GM06990 (cell line): ENCODE data around the gene PRKG1.

ENCODE experiments used
- DNase-seq: peaks from one replicate; pipeline ENCODE4 v3.0.0-alpha.2; 2011; ENCODE audit not compliant: insufficient read length; ENCODE audit errors: extremely low read depth
- H3K27me3 ChIP-seq: replicated peaks from 2 replicates; pipeline ENCODE4 v1.6.0; 2011; ENCODE audit warnings: low read length; ENCODE audit not compliant: control insufficient read depth, insufficient read depth
- H3K36me3 ChIP-seq: 2 replicates; pipeline ENCODE4 v1.5.1; 2011; ENCODE audit warnings: low read length; ENCODE audit not compliant: control insufficient read depth, insufficient read depth
- H3K4me3 ChIP-seq: replicated peaks from 2 replicates; pipeline ENCODE4 v1.5.1; 2011; ENCODE audit warnings: low read depth, mild to moderate bottlenecking, control low read depth, low read length
- CTCF ChIP-seq: IDR thresholded peaks from 2 replicates; pipeline ENCODE4 v1.5.1; 2011; ENCODE audit warnings: low read length, control low read depth, mild to moderate bottlenecking, inconsistent platforms; ENCODE audit not compliant: insufficient read depth, poor library complexity, severe bottlenecking

PRKG1 gene

GRCh38 chr10:51608211-51608610, 533.9 kb downstream of the PRKG1 start:
- no peaks in the 10 kb centered on the region for H3K36me3 ChIP-seq
- H3K27me3 ChIP-seq, result no peaks in the 10 kb centered on the region
- no peak overlapping the region for H3K4me3 ChIP-seq
- DNase-seq, result no peak
- TF ChIP-seq CTCF, result no peak

- TF ChIP-seq CTCF, result no peak
- no peaks in the 10 kb centered on the region for H3K27me3 ChIP-seq
- H3K36me3 ChIP-seq, result no peaks in the 10 kb centered on the region
- no peak for DNase-seq
- H3K4me3 ChIP-seq, result no peak overlapping the region
These were observed 541.5 kb downstream of the PRKG1 start for GRCh38 chr10:51615764-51616298.

DNA sequence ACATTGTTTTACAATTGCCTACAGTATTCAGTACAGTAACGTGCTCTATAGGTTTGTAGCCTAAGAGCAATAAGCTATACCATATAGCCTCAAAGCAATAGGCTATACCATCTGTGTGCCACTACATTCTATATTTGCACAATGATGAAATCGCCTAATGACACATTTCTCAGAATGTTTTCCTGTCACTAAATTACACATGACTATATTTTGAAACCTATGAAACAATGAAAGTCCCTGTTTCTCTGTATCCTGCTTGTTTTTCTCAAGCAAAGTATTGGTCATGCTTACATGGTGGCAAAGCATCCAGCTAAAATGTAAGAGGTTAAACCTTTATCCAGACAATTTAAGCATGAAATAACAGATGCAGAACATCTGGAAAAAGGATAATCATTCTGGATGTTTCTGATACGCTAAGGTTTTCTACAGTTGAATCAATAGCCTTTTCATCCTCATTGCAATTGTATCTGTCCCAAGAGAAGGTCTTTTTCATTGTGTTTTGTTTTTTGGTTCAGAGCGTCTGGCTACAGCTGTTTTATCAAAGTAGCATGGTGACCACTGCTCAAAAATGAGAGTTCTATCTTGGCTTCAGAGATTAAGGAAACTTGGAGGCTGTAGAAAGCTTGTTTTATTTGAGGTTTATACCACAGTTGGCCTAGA, 543.4 kb downstream of the PRKG1 start:
- H3K4me3 ChIP-seq, result no peak overlapping the region
- H3K36me3 ChIP-seq, result no peaks in the 10 kb centered on the region
- DNase-seq, result no peak
- TF ChIP-seq CTCF, result no peak
- H3K27me3 ChIP-seq, result no peaks in the 10 kb centered on the region

GRCh38 chr10:51619365-51619764, 545.1 kb downstream of the PRKG1 start:
- DNase-seq, result no peak

DNA sequence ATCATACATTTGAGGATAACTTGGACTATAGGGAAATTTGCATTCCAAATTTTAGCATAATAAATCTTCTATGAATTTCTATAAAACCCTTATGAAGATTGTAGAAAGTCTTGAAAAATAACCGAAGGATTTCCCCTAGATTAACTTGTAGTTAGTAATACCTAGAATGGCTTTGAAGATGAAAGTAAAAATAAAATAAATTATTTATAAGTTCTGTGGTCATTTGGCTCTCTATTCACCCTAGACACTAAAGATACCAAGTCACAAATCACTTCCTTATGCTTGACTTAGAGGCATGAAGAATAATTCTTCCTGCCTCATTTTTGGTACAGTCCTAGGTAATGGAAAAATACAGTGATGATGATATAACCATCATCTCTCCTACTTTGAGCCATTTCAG, 545.8 kb downstream of the PRKG1 start:
- no peak for DNase-seq
- Histone ChIP-seq H3K4me3 (no peak overlapping the region), H3K36me3 (no peaks in the 10 kb centered on the region), H3K27me3 (no peaks in the 10 kb centered on the region)
- TF ChIP-seq CTCF, result no peak

More at GRCh38 chr10:51619365-51619764, 545.1 kb downstream of the PRKG1 start:
- Histone ChIP-seq H3K27me3 (no peaks in the 10 kb centered on the region), H3K36me3 (no peaks in the 10 kb centered on the region), H3K4me3 (no peak overlapping the region)
- no peak for TF ChIP-seq CTCF
